HG03457 (cell line): ENCODE measurements around the gene OXA1L.
"Not testable (repeated sequence)": the region's sequence is repeated elsewhere in the genome, so short reads cannot be mapped to it uniquely, and the experiment has no call there.

Source experiments
- ATAC-seq: cut with Tn5 transposase; IDR thresholded peaks from one replicate; pipeline ENCODE4 v1.9.1; 2021; ENCODE audit warnings: moderate number of reproducible peaks; ENCODE audit not compliant: unreplicated experiment

Gene OXA1L

DNA sequence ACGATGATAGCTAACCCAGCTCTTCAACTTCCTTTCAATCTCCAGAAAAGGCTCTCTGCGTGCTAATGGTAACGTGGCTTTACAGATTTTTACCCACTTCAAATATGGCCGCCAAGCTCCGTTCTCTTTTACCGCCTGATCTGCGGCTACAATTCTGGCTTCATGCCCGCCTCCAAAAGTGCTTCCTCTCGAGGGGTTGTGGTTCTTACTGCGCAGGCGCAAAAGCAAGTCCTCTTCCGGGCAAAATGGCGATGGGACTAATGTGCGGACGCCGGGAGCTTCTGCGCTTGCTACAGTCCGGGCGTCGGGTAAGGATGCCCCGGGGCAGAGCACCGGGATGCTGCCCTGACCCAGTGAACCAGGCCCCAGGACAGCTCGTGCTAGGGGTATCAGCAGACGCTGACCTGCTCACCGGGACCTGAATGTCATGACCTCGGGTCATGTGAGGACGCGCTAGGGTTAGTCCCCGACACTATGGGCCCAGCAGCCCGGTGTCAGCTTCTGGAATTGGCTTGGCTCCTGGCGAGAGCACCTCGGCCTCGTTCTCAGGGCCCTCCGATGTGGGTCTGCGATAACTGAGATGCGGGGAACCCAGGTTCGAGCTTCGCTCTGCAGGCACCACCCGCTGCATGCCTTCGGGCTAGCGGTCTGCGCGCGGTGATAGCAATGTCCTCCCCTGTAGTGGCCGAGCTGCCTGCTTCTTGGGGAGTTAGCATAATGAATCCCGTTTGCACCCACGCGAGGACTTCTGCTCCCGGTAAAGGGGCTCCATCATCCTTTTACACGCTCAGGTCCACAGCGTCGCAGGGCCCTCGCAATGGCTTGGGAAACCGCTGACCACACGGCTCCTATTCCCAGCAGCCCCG lies at the start of gene OXA1L:
OXA1L (plus strand) TSS at position 232 of the 866 bp plus-strand sequence; CDS start at position 246, 14 bp downstream.
- ATAC-seq = no peak

DNA sequence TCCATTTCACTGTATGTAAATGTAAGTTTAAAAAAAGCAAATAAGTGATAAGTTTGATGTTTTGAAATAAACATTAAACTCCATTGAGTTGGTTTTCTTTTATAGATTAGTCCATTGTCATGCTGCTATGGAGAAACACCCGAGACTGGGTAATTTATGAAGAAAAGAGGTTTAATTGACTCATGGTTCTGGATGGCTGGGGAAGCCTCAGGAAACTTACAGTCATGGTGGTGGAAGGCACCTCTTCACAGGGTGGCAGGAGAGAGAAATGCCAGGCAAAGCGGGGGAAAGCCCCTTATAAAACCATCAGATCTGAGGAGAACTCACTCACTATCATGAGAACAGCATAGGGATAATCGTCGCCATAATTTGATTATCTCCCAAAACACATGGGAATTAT lies 48.4 kb upstream of the OXA1L start:
- ATAC-seq = no peak

DNA sequence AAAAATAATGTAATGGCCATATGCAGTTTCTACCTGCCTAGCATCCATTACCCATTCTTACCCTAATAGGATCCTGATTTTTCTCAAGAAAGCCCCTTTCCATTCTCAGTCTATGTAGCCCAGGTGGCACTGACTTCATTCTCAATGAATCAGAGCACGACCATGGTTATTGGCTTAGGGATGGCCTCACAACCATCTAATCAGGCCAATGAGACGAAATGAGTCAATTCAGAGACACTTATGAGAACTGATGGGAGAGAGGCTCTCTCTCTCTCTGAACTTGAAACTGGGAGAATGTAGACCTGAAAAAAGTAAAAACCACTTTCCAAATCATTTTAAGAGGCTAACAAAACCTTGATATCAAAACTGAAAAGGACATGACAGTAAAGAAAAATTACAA lies 45.3 kb upstream of the OXA1L start:
- no peak for ATAC-seq

GRCh38 chr14:22723815-22724214 lies 42.7 kb upstream of the OXA1L start:
- ATAC-seq = no peak

DNA sequence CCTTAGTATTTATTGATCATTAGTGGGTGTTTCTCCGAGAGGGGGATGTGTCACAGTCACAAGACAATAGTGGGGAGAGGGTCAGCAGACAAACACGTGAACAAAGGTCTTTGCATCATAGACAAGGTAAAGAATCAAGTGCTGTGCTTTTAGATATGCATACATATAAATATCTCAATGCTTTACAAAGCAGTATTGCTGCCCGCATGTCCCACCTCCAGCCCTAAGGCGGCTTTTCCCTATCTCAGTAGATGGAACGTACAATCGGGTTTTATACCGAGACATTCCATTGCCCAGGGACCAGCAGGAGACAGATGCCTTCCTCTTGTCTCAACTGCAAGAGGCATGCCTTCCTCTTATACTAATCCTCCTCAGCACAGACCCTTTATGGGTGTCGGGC lies 41.6 kb upstream of the OXA1L start:
- ATAC-seq = not testable (repeated sequence)

DNA sequence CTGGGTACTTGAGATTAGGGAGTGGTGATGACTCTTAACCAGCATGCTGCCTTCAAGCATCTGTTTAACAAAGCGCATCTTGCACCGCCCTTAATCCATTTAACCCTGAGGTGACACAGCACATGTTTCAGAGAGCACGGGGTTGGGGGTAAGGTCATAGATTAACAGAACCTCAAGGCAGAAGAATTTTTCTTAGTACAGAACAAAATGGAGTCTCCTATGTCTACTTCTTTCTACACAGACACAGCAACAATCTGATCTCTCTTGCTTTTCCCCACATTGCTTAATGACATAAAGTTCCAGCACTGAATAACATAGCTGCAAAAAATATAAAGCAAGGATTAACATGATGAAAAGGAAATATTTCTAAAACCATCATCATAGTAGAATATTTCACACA lies 41.1 kb upstream of the OXA1L start:
- ATAC-seq = not testable (repeated sequence)

DNA sequence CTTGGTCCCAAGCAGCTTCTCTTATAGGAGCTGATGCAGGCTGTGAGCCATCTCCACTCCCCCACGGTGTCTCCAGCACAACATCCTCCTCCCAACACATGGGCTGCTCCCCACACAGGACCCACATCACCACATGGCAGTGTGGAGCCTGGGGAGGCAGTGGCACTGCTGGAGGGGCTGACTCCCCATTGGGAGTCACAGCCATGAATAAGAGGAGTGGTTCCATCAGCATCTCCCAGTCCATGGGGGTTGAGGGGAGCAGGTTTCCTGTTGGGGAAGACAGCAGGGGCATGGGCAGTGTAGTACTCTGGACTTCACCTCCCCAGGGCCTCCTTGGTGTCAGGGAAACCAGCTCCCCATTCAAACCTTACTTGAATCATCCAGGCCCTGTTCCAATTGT lies 40.5 kb upstream of the OXA1L start:
- ATAC-seq = no peak

DNA sequence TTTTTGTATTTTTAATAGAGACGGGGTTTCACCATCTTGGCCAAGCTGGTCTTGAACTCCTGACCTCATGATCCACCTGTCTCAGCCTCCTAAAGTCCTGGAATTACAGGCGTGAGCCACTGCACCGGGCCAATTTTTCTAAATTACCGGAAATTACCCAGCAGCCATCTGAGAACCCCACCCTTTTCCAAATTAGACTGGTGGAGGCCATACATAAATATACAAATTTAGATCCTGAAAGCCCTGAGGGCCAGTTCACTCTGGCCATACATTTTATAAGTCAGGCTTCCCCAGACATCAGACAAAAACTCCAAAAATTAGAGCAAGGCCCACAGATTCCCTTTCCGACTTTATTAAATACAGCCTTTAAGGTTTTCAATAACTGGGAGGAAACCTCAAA lies 34.4 kb upstream of the OXA1L start:
- ATAC-seq = not testable (repeated sequence)

DNA sequence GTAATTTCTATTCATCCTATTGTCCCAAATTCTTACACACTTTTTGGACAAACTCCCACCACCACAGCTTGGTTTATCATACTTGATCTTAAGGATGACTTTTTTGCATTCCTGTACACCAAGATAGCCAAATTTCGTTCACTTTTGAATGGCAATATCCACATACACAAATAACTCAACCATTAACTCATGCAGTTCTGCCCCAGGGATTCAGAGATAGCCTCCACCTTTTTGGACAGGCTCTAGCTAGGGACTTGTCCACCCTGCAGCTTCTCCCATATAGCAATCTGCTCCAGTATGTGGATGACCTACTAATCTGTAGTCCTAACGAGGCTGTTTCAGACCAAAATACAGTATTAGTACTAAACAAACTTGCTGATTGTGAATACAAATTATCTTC lies 32.7 kb upstream of the OXA1L start:
- no peak for ATAC-seq

- no peak for ATAC-seq
These were observed 31.4 kb upstream of the OXA1L start for GRCh38 chr14:22735096-22735495.

DNA sequence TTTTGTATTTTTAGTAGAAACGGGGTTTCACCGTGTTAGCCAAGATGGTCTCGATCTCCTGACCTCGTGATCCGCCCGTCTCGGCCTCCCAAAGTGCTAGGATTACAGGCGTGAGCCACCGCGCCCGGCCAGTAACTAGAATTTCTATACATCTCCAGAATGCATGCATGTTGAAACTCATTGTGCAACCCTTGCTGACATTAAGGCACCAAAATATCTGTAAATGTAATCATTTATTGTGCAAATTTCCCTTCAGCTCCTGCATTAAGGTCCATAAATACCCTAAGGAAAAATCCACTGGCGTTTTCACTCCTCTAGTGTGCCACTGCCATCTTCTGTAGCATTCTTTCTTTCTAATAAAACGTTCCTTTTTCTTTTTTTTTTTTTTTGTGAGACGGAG lies 30.1 kb upstream of the OXA1L start:
- not testable (repeated sequence) for ATAC-seq

GRCh38 chr14:22737052-22737451 lies 29.4 kb upstream of the OXA1L start:
- ATAC-seq = no peak

GRCh38 chr14:22739423-22739822 lies 27.1 kb upstream of the OXA1L start:
- no peak for ATAC-seq

DNA sequence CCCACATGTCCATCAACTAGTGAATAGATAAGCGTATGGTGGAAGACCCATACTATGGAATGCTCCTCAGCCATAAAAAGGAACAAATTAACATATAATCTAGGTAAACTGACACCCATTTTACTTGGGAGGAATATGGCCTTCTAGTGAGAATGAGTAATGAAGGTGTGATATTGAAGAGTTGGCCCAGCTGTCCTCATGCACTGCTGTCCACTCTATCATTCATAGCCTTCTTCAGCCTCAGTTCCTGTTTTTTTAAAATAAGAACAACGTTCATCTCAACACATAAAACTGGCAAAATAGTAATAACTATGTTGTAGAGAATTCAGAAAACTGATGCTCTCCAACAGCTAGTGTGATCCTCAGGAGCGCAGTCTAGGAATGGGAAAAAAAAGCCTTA lies 26.5 kb upstream of the OXA1L start:
- no peak for ATAC-seq

DNA sequence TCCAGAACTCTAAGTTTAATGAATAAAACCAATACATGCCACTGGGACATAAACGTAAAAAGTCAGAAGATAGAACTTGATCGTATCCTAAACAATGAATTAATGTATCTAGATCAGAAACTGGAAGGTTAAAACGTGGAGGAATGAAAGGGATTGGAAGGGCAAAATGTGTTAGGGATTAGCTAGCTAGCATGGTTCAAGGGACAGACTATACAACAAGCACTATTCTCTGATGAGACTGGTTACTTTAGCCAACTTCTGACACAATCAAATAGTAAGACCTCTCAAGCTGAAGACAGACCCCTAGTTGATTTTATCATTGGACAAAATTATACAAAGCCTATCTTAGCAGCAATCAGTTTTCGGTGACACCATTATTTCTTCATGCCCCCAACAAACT lies 18.7 kb upstream of the OXA1L start:
- ATAC-seq = no peak

- no peak for ATAC-seq
These were observed 18.3 kb upstream of the OXA1L start for GRCh38 chr14:22748206-22748605.

GRCh38 chr14:22748631-22749068 lies 17.8 kb upstream of the OXA1L start:
- no peak for ATAC-seq

- ATAC-seq = no peak
These were observed 14.1 kb upstream of the OXA1L start for GRCh38 chr14:22752422-22752821.

- ATAC-seq = no peak
These were observed 12.9 kb upstream of the OXA1L start for GRCh38 chr14:22753586-22753985.

GRCh38 chr14:22757972-22758650 lies 8.4 kb upstream of the OXA1L start:
- ATAC-seq = not testable (repeated sequence)

DNA sequence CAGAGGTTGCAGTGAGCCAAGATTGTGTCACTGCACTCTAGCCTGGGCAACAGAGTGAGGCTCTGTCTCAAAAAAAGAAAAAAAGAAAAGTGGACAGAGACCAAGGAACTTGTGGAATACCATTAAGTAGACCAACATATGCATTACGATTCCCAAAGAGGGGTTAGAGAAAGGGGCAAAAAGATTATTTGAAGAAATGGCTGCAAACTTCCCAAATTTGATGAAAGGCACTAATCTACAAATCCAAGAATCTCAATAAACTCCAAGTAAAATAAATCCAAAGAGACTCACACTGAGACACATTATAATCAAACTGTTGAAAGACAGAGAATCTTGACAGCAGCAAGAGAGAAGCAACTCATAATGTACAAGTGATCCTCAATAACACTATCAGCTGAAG lies 4.8 kb upstream of the OXA1L start:
- no peak for ATAC-seq

DNA sequence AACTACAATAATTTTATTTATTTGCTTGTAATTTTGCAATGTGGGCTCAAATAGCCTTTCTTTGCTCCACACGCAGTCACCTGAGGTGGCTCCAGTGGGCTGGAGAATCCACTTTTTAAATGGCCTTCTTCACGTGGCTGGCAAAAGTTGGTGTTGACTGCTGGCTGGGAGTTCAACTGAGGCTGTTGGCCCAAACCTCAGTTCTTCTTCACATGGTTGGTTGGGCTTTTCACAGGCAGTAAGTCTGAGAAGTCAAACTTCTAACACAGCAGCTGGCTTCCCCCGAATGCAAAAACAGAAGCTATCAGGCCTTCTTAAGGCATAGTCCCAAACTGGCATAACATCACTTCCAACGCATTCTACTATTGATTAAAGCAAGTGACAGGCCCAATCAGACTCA lies 2.1 kb upstream of the OXA1L start:
- no peak for ATAC-seq

DNA sequence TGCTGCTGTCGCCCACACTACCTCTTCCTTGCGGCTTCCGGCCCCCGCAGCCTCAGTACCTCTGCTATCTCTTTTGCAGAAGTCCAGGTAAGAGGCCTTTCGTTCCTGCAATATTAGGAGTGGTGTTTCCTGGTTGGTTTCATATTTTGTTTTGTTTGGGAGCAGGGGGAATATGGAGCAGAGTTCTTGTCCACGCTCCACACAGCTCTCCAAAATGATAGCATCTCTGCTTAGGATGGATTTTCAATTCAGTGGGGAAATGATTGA lies 768 bp downstream of the OXA1L start:
- no peak for ATAC-seq
